ENCODE data around the gene IKZF2. TPM values are rescaled to one million over a fixed set of nuclear protein-coding genes. Genes with fewer than 3 reads are reported as not detected.

IKZF2 gene
- total RNA-seq, 1 experiment from 2014 or later, result 1.3 TPM

- H3K27me3 ChIP-seq (ENCODE audit: low read length), result no peaks in the 10 kb centered on the region
- H3K9ac ChIP-seq (ENCODE audit: low read length), result no peak overlapping the region
- no peak for DNase-seq
- H3K36me3 ChIP-seq (ENCODE audit: insufficient read depth, low read length), result no peaks in the 10 kb centered on the region
- no peak overlapping the region for H2AFZ ChIP-seq (ENCODE audit: low read length)
- H3K4me3 ChIP-seq (ENCODE audit: low read length), result no peak overlapping the region
- no peaks in the 10 kb centered on the region for H3K9me3 ChIP-seq (ENCODE audit: low read length)
- peak overlapping the region; percentile 89 for H3K4me2 ChIP-seq (ENCODE audit: low read depth, low read length, poor library complexity, severe bottlenecking)
- H3K9me2 ChIP-seq (replicated peaks; ENCODE audit: insufficient read depth, low read length), result no peaks in the 10 kb centered on the region
- no peak overlapping the region for H3K27ac ChIP-seq (ENCODE audit: low read length)
- H4K20me1 ChIP-seq (ENCODE audit: insufficient read depth, low read depth, low read length), result no peaks in the 10 kb centered on the region
- H3K79me2 ChIP-seq (ENCODE audit: low read length), result no peaks in the 10 kb centered on the region
- peaks cover 23% of the 10 kb centered on the region for H3K4me1 ChIP-seq (ENCODE audit: low read length)
Observed at GRCh38 chr2:213149294-213149875, 2.0 kb downstream of the IKZF2 start.

DNA sequence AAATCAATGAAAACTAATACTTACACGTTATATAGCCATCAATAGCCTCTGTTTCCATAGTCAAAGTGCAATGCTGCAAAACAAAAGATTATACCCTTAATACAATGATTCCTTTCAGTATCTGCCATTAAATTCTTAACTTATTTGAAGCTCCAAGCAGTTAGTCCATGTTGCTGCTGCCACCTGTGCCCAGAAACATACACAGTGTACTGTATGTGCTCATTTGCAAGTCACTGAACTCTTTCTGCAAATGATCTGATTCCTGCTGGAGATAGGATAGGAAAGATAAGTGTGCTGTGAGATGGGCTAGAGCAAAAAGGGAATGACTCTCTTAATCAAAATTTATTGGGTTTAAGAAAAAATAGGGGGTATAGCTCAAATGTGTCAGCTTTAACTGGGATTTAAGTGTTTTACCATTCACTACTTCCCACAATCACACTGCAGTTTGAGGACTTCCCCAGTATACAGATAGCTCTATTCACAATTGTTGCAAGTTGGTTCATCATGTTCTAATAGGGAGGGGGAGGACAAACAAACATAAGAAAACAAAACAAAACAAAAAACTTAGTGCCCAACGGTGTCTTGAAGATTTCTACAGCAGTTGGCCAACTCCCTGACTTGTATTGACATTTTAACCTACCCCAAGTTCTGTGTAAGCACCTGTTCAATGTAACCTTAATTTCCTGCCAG is 2.7 kb downstream of the IKZF2 start:
- no peak overlapping the region for H3K9ac ChIP-seq (ENCODE audit: low read length)
- H3K4me1 ChIP-seq (ENCODE audit: low read length), result peaks cover 23% of the 10 kb centered on the region
- H3K4me2 ChIP-seq (ENCODE audit: low read depth, low read length, poor library complexity, severe bottlenecking), result no peak overlapping the region
- no peaks in the 10 kb centered on the region for H3K9me3 ChIP-seq (ENCODE audit: low read length)
- no peaks in the 10 kb centered on the region for H3K79me2 ChIP-seq (ENCODE audit: low read length)
- no peaks in the 10 kb centered on the region for H3K9me2 ChIP-seq (replicated peaks; ENCODE audit: insufficient read depth, low read length)
- no peaks in the 10 kb centered on the region for H3K27me3 ChIP-seq (ENCODE audit: low read length)
- no peaks in the 10 kb centered on the region for H4K20me1 ChIP-seq (ENCODE audit: insufficient read depth, low read depth, low read length)
- DNase-seq, result no peak
- H3K4me3 ChIP-seq (ENCODE audit: low read length), result no peak overlapping the region
- no peak overlapping the region for H2AFZ ChIP-seq (ENCODE audit: low read length)
- no peak overlapping the region for H3K27ac ChIP-seq (ENCODE audit: low read length)
- no peaks in the 10 kb centered on the region for H3K36me3 ChIP-seq (ENCODE audit: insufficient read depth, low read length)

DNA sequence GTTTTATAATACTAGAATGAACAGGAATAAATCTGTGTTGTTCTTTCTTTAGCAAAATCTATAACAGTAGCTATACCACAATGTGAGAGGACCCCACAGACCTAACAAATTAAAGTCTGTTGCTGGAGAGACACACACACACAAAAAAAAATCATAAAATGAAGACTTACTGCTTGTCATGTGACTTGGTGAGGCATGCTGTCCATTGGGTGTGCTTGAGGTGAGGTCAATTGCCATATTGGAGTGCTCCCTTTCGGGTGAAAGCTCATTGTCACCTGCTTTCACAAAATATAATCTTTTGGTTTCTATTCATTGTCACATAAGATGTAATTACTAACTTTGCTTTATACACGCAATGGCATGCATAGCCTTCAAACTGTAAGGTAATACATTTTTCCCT is 3.9 kb downstream of the IKZF2 start:
- H3K4me3 ChIP-seq (ENCODE audit: low read length), result no peak overlapping the region
- H3K4me2 ChIP-seq (ENCODE audit: low read depth, low read length, poor library complexity, severe bottlenecking), result no peak overlapping the region
- H3K36me3 ChIP-seq (ENCODE audit: insufficient read depth, low read length), result no peaks in the 10 kb centered on the region
- H2AFZ ChIP-seq (ENCODE audit: low read length), result no peak overlapping the region
- H3K9ac ChIP-seq (ENCODE audit: low read length), result no peak overlapping the region
- no peaks in the 10 kb centered on the region for H3K9me3 ChIP-seq (ENCODE audit: low read length)
- H3K79me2 ChIP-seq (ENCODE audit: low read length), result no peaks in the 10 kb centered on the region
- no peak overlapping the region for H3K27ac ChIP-seq (ENCODE audit: low read length)
- peaks cover 23% of the 10 kb centered on the region for H3K4me1 ChIP-seq (ENCODE audit: low read length)
- DNase-seq, result no peak
- H4K20me1 ChIP-seq (ENCODE audit: insufficient read depth, low read depth, low read length), result no peaks in the 10 kb centered on the region
- H3K9me2 ChIP-seq (replicated peaks; ENCODE audit: insufficient read depth, low read length), result no peaks in the 10 kb centered on the region
- no peaks in the 10 kb centered on the region for H3K27me3 ChIP-seq (ENCODE audit: low read length)

GRCh38 chr2:213145715-213146242 is 5.6 kb downstream of the IKZF2 start:
- Histone ChIP-seq H3K9me2 (replicated peaks; ENCODE audit: insufficient read depth, low read length) (no peaks in the 10 kb centered on the region), H3K9me3 (ENCODE audit: low read length) (no peaks in the 10 kb centered on the region), H3K9ac (ENCODE audit: low read length) (no peak overlapping the region), H3K79me2 (ENCODE audit: low read length) (no peaks in the 10 kb centered on the region), H3K27me3 (ENCODE audit: low read length) (no peaks in the 10 kb centered on the region), H3K4me1 (ENCODE audit: low read length) (peaks cover 11% of the 10 kb centered on the region), H2AFZ (ENCODE audit: low read length) (no peak overlapping the region), H4K20me1 (ENCODE audit: insufficient read depth, low read depth, low read length) (no peaks in the 10 kb centered on the region), H3K4me2 (ENCODE audit: low read depth, low read length, poor library complexity, severe bottlenecking) (no peak overlapping the region), H3K27ac (ENCODE audit: low read length) (no peak overlapping the region), H3K36me3 (ENCODE audit: insufficient read depth, low read length) (no peaks in the 10 kb centered on the region), H3K4me3 (ENCODE audit: low read length) (no peak overlapping the region)
- no peak for DNase-seq

GRCh38 chr2:213137064-213137463 is 14.3 kb downstream of the IKZF2 start:
- H4K20me1 ChIP-seq (ENCODE audit: insufficient read depth, low read depth, low read length), result no peaks in the 10 kb centered on the region
- no peaks in the 10 kb centered on the region for H3K9me3 ChIP-seq (ENCODE audit: low read length)
- no peaks in the 10 kb centered on the region for H3K79me2 ChIP-seq (ENCODE audit: low read length)
- no peak overlapping the region for H3K4me2 ChIP-seq (ENCODE audit: low read depth, low read length, poor library complexity, severe bottlenecking)
- H3K4me1 ChIP-seq (ENCODE audit: low read length), result no peaks in the 10 kb centered on the region
- H2AFZ ChIP-seq (ENCODE audit: low read length), result no peak overlapping the region
- DNase-seq, result no peak
- no peaks in the 10 kb centered on the region for H3K9me2 ChIP-seq (replicated peaks; ENCODE audit: insufficient read depth, low read length)
- H3K27me3 ChIP-seq (ENCODE audit: low read length), result no peaks in the 10 kb centered on the region
- no peak overlapping the region for H3K9ac ChIP-seq (ENCODE audit: low read length)
- H3K4me3 ChIP-seq (ENCODE audit: low read length), result no peak overlapping the region
- no peaks in the 10 kb centered on the region for H3K36me3 ChIP-seq (ENCODE audit: insufficient read depth, low read length)
- H3K27ac ChIP-seq (ENCODE audit: low read length), result no peak overlapping the region

DNA sequence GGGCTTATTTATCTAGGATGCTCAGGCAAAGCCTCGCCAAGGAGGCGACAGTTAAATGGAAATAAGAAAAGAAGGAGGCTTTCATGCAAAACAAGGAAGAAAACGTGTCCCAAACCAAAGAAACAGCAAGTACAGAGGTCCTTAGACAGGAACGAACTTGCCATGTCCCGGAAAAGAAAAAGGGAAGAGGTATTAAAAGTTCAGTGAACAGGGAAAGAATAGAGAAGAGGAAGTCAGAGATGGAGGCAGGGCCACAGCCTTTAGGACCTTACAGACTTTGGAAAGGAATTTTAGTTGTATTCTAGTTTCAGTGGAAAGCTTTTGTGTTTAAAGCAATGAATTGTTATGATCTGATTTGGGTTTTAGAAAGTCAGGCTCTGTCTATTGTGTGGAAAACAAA is 22.1 kb downstream of the IKZF2 start:
- Histone ChIP-seq H3K9me3 (ENCODE audit: low read length) (no peaks in the 10 kb centered on the region), H4K20me1 (ENCODE audit: insufficient read depth, low read depth, low read length) (no peaks in the 10 kb centered on the region), H3K4me2 (ENCODE audit: low read depth, low read length, poor library complexity, severe bottlenecking) (no peak overlapping the region), H3K9ac (ENCODE audit: low read length) (no peak overlapping the region), H3K27me3 (ENCODE audit: low read length) (no peaks in the 10 kb centered on the region), H3K27ac (ENCODE audit: low read length) (no peak overlapping the region), H3K4me1 (ENCODE audit: low read length) (no peaks in the 10 kb centered on the region), H3K36me3 (ENCODE audit: insufficient read depth, low read length) (no peaks in the 10 kb centered on the region), H3K4me3 (ENCODE audit: low read length) (no peak overlapping the region), H3K9me2 (replicated peaks; ENCODE audit: insufficient read depth, low read length) (no peaks in the 10 kb centered on the region), H2AFZ (ENCODE audit: low read length) (no peak overlapping the region), H3K79me2 (ENCODE audit: low read length) (no peaks in the 10 kb centered on the region)
- DNase-seq, result no peak

GRCh38 chr2:213125646-213126347 is 25.6 kb downstream of the IKZF2 start:
- Histone ChIP-seq H2AFZ (ENCODE audit: low read length) (no peak overlapping the region), H3K27ac (ENCODE audit: low read length) (no peak overlapping the region), H4K20me1 (ENCODE audit: insufficient read depth, low read depth, low read length) (no peaks in the 10 kb centered on the region), H3K27me3 (ENCODE audit: low read length) (no peaks in the 10 kb centered on the region), H3K79me2 (ENCODE audit: low read length) (no peaks in the 10 kb centered on the region), H3K9me3 (ENCODE audit: low read length) (no peaks in the 10 kb centered on the region), H3K36me3 (ENCODE audit: insufficient read depth, low read length) (no peaks in the 10 kb centered on the region), H3K9ac (ENCODE audit: low read length) (no peak overlapping the region), H3K4me3 (ENCODE audit: low read length) (no peak overlapping the region), H3K4me2 (ENCODE audit: low read depth, low read length, poor library complexity, severe bottlenecking) (no peak overlapping the region), H3K4me1 (ENCODE audit: low read length) (no peaks in the 10 kb centered on the region), H3K9me2 (replicated peaks; ENCODE audit: insufficient read depth, low read length) (no peaks in the 10 kb centered on the region)
- DNase-seq, result no peak

GRCh38 chr2:213122725-213123124 is 28.7 kb downstream of the IKZF2 start:
- no peak overlapping the region for H3K9ac ChIP-seq (ENCODE audit: low read length)
- H3K79me2 ChIP-seq (ENCODE audit: low read length), result no peaks in the 10 kb centered on the region
- no peak overlapping the region for H3K4me2 ChIP-seq (ENCODE audit: low read depth, low read length, poor library complexity, severe bottlenecking)
- H2AFZ ChIP-seq (ENCODE audit: low read length), result no peak overlapping the region
- no peaks in the 10 kb centered on the region for H3K27me3 ChIP-seq (ENCODE audit: low read length)
- no peak overlapping the region for H3K4me3 ChIP-seq (ENCODE audit: low read length)
- no peaks in the 10 kb centered on the region for H3K9me3 ChIP-seq (ENCODE audit: low read length)
- no peaks in the 10 kb centered on the region for H4K20me1 ChIP-seq (ENCODE audit: insufficient read depth, low read depth, low read length)
- H3K27ac ChIP-seq (ENCODE audit: low read length), result no peak overlapping the region
- no peaks in the 10 kb centered on the region for H3K36me3 ChIP-seq (ENCODE audit: insufficient read depth, low read length)
- no peaks in the 10 kb centered on the region for H3K4me1 ChIP-seq (ENCODE audit: low read length)
- DNase-seq, result no peak
- no peaks in the 10 kb centered on the region for H3K9me2 ChIP-seq (replicated peaks; ENCODE audit: insufficient read depth, low read length)

All from Karpas-422 (cell line).